ENCODE data around the gene ZNF763. TPM values are rescaled to one million over a fixed set of nuclear protein-coding genes. Genes with fewer than 3 reads are reported as not detected.
A peak's percentile ranks its signal among the peaks of the same experiment; 100 is the strongest.
"Not testable (repeated sequence)": the region's sequence is repeated elsewhere in the genome, so short reads cannot be mapped to it uniquely, and the experiment has no call there.

ZNF763 gene
- total and polyA plus RNA-seq, 8 donors: 1.5 to 5.9 (median 3.0) TPM

GRCh38 chr19:11984986-11985385 lies 20.1 kb downstream of the ZNF763 start:
- no peak overlapping the region for H3K4me3 ChIP-seq
- intact Hi-C loops (cut with DNase I): loop anchor here in 1 of 3 donors (10.0 kb wide), 1 partner anchor 60 kb away; the partner anchor contains the start of gene ZNF700
- ATAC-seq (no peak), DNase-seq (no peak), FAIRE-seq (no peak)
- 34 to 38% methylated on average over 5 of the region's 5 CpGs for WGBS, 2 donors
- peaks cover 0 to 3% (median 0%) of the 10 kb centered on the region in 4 donors for H3K9me3 ChIP-seq
- no peaks in the 10 kb centered on the region for H3K27me3 ChIP-seq
- no peak for TF ChIP-seq CTCF (IDR thresholded peaks at IDR 0.05)
- no peaks in the 10 kb centered on the region for H3K36me3 ChIP-seq
- peaks cover 0 to 2% (median 0%) of the 10 kb centered on the region in 3 donors for H3K4me1 ChIP-seq
- no peak overlapping the region for H3K27ac ChIP-seq

- DNase-seq: peak in 1 of 6 donors; percentile 20
- H3K4me3 ChIP-seq: peak overlapping the region in 1 of 4 donors; percentile 82
- H3K4me1 ChIP-seq: peaks cover 0 to 2% (median 0%) of the 10 kb centered on the region in 3 donors
- no peak for FAIRE-seq
- intact Hi-C loops (cut with DNase I): loop anchor here in 1 of 3 donors (10.0 kb wide), 1 partner anchor 62 kb away; the partner anchor contains the start of gene ZNF700
- no peaks in the 10 kb centered on the region for H3K9me3 ChIP-seq
- no peak for TF ChIP-seq CTCF (IDR thresholded peaks at IDR 0.05)
- WGBS, 2 donors: 95 to 96% methylated on average over 17 of the region's 17 CpGs
- no peaks in the 10 kb centered on the region for H3K36me3 ChIP-seq
- no peak for ATAC-seq
- no peak overlapping the region for H3K27ac ChIP-seq
- no peaks in the 10 kb centered on the region for H3K27me3 ChIP-seq
Measured at GRCh38 chr19:11986754-11987153, 21.9 kb downstream of the ZNF763 start.

- Histone ChIP-seq H3K36me3 (no peaks in the 10 kb centered on the region), H3K27me3 (no peaks in the 10 kb centered on the region), H3K4me3 (peak overlapping the region; percentile 42 to 82 (median 52)), H3K4me1 (peaks cover 0 to 2% (median 0%) of the 10 kb centered on the region in 3 donors), H3K27ac (peak overlapping the region; percentile 64 to 80 (median 72)), H3K9me3 (no peaks in the 10 kb centered on the region)
- peak; percentile 96 to 100 (median 98) for ATAC-seq
- 0% methylated on average over 52 to 54 of the region's 54 CpGs for WGBS, 2 donors
- peak; percentile 92 to 97 (median 94) for DNase-seq
- no peak for FAIRE-seq
- TF ChIP-seq CTCF (IDR thresholded peaks at IDR 0.05): no peak
- intact Hi-C loops (cut with DNase I): loop anchor here in 1 of 3 donors (10.0 kb wide), 1 partner anchor 63 kb away; the partner anchor contains the start of gene ZNF700
Measured at GRCh38 chr19:11987405-11988281, 22.8 kb downstream of the ZNF763 start.

- peak in 1 of 4 donors; percentile 18 for TF ChIP-seq CTCF (IDR thresholded peaks at IDR 0.05)
- Histone ChIP-seq H3K9me3 (no peaks in the 10 kb centered on the region), H3K4me3 (peak overlapping the region in 2 of 4 donors; percentile 52 to 82), H3K4me1 (peaks cover 0 to 2% (median 0%) of the 10 kb centered on the region in 3 donors), H3K36me3 (no peaks in the 10 kb centered on the region), H3K27me3 (no peaks in the 10 kb centered on the region), H3K27ac (peak overlapping the region in 2 of 4 donors; percentile 40 to 80)
- intact Hi-C loops (cut with DNase I): loop anchor here in 1 of 3 donors (10.0 kb wide), 1 partner anchor 64 kb away; the partner anchor contains the start of gene ZNF700
- WGBS, 2 donors: 44 to 53% methylated on average over 9 of the region's 9 CpGs
- no peak for ATAC-seq
- peak; percentile 69 for FAIRE-seq
- DNase-seq: no peak
Measured at GRCh38 chr19:11989112-11989456, 24.2 kb downstream of the ZNF763 start.

- H3K4me1 ChIP-seq, ATAC-seq, H3K4me3 ChIP-seq, H3K9me3 ChIP-seq, H3K36me3 ChIP-seq, DNase-seq, FAIRE-seq, H3K27me3 ChIP-seq, H3K27ac ChIP-seq: not testable (repeated sequence)
- 90 to 94% methylated on average over 4 of the region's 4 CpGs for WGBS, 2 donors
- intact Hi-C loops (cut with DNase I): loop anchor here in 1 of 3 donors (10.0 kb wide), 2 partner anchors 117 to 197 kb away; partner anchors contain the start of gene ZNF491
Measured at GRCh38 chr19:11991921-11992320, 27.1 kb downstream of the ZNF763 start.
